GM12873 (cell line): ENCODE results near the gene GTF3C5.

Experiments used
- CTCF ChIP-seq: IDR thresholded peaks from 2 replicates; pipeline ENCODE4 v1.5.1; 2012; ENCODE audit warnings: low read depth, mild to moderate bottlenecking, moderate library complexity, low read length, control low read depth; ENCODE audit not compliant: insufficient read depth; ENCODE audit errors: missing control alignments

Gene GTF3C5

DNA sequence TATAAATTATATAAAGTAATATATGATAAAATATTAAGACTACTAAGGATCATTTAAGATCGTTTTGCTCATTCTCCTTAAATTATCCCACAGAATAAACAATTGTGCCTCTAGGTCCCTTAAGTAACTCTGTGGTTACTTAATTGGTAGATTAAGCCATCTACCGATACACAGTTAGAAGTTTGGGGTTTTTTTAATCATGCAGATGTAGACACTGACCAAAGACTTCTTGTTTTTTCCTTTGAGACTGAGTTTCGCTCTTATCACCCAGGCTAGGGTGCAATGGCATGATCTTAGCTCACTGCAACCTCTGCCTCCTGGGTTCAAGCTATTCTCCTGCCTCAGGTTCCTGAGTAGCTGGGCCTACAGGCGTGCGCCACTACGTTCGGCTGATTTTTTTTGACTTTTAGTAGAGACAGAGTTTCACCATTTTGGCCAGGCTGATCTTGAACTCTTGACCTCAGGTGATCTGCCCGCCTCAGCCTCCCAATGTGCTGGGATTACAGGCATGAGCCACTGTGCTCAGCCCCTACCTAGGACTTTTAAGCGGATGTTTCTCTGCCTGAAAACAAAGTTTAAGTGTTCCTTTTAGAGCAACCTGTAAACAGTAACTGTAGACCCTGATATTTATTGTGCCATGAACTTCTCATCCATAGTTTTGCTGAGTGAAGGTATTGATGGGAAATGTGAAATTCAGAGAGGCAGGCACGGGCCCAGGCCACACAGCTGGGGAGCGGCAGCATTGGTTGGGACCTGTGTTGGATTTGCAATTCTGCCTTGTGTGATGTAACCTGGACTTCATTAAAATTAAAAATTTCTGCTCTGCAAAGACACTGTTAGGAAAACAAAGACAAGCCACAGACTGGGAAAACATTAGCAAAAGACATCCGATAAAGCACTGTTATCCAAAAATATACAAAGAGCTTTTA lies 42.6 kb downstream of the GTF3C5 start:
- TF ChIP-seq CTCF, result no peak

- no peak for TF ChIP-seq CTCF
Observed at GRCh38 chr9:133074111-133074651, 43.4 kb downstream of the GTF3C5 start.

- no peak for TF ChIP-seq CTCF
Observed at GRCh38 chr9:133075925-133076630, 45.3 kb downstream of the GTF3C5 start.

GRCh38 chr9:133076691-133077090 lies 45.9 kb downstream of the GTF3C5 start:
- no peak for TF ChIP-seq CTCF

GRCh38 chr9:133078486-133078885 lies 47.7 kb downstream of the GTF3C5 start:
- no peak for TF ChIP-seq CTCF

DNA sequence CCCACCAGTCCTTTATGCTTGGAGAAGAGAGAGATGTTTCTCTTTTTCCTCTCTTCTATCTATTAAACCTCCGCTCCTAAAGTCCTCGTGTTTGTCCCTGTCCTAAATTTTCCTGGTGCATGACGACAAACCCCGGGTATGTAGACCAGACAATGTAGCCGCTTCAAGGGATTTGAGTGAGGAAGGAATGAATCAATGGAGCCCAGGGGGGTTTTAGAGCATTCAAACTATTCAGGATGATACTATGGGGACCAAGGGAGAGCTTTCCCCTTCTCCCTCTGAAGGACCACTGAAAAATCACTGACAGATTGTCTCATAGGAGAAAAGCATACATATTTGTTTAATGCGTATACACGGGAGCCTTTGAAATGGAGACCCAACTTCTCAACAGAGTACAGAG lies 49.4 kb downstream of the GTF3C5 start:
- TF ChIP-seq CTCF, result no peak

GRCh38 chr9:133080786-133081779 lies 50.3 kb downstream of the GTF3C5 start:
- TF ChIP-seq CTCF, result peak; percentile 6
